Keratinocyte (primary cell): ENCODE data around the gene NT5C1A. TPM values are rescaled to one million over a fixed set of nuclear protein-coding genes. Genes with fewer than 3 reads are reported as not detected.

Experiments used
- DNase-seq: peaks from one replicate; pipeline ENCODE4 v3.0.0-alpha.2; 2011; ENCODE audit warnings: low read depth, missing footprints, low spot score
- FAIRE-seq: peaks from 2 replicates; lab custom pipeline; 2011; peaks lifted over from hg19 to GRCh38; lab: Jason Lieb, UNC
- H2AFZ ChIP-seq: 2 replicates; pipeline ENCODE4 v1.6.0; 2012; ENCODE audit warnings: low read length, control low read depth, inconsistent platforms; ENCODE audit not compliant: control insufficient read depth
- H3K27ac ChIP-seq: 2 replicates; pipeline ENCODE4 v1.5.1; 2011; ENCODE audit warnings: low read length; ENCODE audit not compliant: control insufficient read depth, insufficient read depth
- H3K27me3 ChIP-seq: 3 replicates; pipeline ENCODE4 v1.6.0; 2011; ENCODE audit warnings: low read length; ENCODE audit not compliant: control insufficient read depth, insufficient read depth; ENCODE audit errors: extremely low read depth
- H3K36me3 ChIP-seq, 2 experiments: 2 replicates in 1 of 2; 3 replicates in 1 of 2; pipeline ENCODE4 v1.5.1; 2011; ENCODE audit warnings: low read length in 2 of 2, mild to moderate bottlenecking in 1 of 2; ENCODE audit not compliant: control insufficient read depth in 2 of 2, insufficient read depth in 2 of 2; ENCODE audit errors: extremely low read depth in 1 of 2
- H3K4me1 ChIP-seq: 3 replicates; pipeline ENCODE4 v1.5.1; 2011; ENCODE audit warnings: low read length; ENCODE audit not compliant: control insufficient read depth, insufficient read depth; ENCODE audit errors: extremely low read depth
- H3K4me2 ChIP-seq: 3 replicates; pipeline ENCODE4 v1.6.0; 2011; ENCODE audit warnings: low read depth, low read length; ENCODE audit not compliant: control insufficient read depth, insufficient read depth; ENCODE audit errors: extremely low read depth
- H3K4me3 ChIP-seq, 3 experiments: fragments of 200-600 bp in 1 of 3; sonication (generic) in 1 of 3; 2 replicates in 2 of 3; 3 replicates in 1 of 3; pipeline ENCODE4 v1.5.1; 2011 to 2016; ENCODE audit warnings: low read length in 3 of 3, mild to moderate bottlenecking in 3 of 3, control low read depth in 2 of 3, inconsistent platforms in 1 of 3, low read depth in 1 of 3, mixed read lengths in 1 of 3, mixed run types in 1 of 3, moderate library complexity in 1 of 3; ENCODE audit not compliant: control insufficient read depth in 2 of 3, insufficient read depth in 2 of 3; ENCODE audit errors: extremely low read depth in 1 of 3
- H3K79me2 ChIP-seq: 2 replicates; pipeline ENCODE4 v1.6.0; 2012; ENCODE audit warnings: low read length; ENCODE audit not compliant: control insufficient read depth, insufficient read depth
- H3K9ac ChIP-seq: 3 replicates; pipeline ENCODE4 v1.6.0; 2011; ENCODE audit warnings: low read length; ENCODE audit not compliant: control insufficient read depth, insufficient read depth; ENCODE audit errors: extremely low read depth
- H3K9me1 ChIP-seq: 3 replicates; pipeline ENCODE4 v1.6.0; 2011; ENCODE audit warnings: low read length; ENCODE audit not compliant: control insufficient read depth, insufficient read depth; ENCODE audit errors: extremely low read depth
- H3K9me3 ChIP-seq: 2 replicates; pipeline ENCODE4 v1.5.1; 2012; ENCODE audit warnings: low read depth, low read length; ENCODE audit not compliant: control insufficient read depth
- H4K20me1 ChIP-seq: 3 replicates; pipeline ENCODE4 v1.6.0; 2011; ENCODE audit warnings: low read length; ENCODE audit not compliant: control insufficient read depth, insufficient read depth; ENCODE audit errors: extremely low read depth
- EZH2 ChIP-seq: IDR thresholded peaks from one replicate; pipeline ENCODE4 v1.6.1; 2012; ENCODE audit warnings: inconsistent platforms, mild to moderate bottlenecking, low read length, moderate library complexity
- dilution Hi-C: fragments of 300-500 bp; cut with MboI; formaldehyde crosslinking; loops from one replicate; pipeline ENCODE4 v1.7.0; 2020; ENCODE audit warnings: low sequenced_read_pairs; ENCODE audit not compliant: extremely low pct_ligation_motif_present
- polyA plus RNA-seq, 5 experiments: library from polyadenylated mRNA; depleted of rRNA in 3 of 5; stranded (reverse) in 3 of 5; stranded (forward) in 1 of 5; unstranded in 1 of 5; fragments of >200 nt; gene quantifications; 1 replicate in 1 of 5; 2 replicates in 3 of 5; 3 replicates in 1 of 5; pipeline versions ENCODE4 v1.2.1 to v1.2.3, GENCODE V29; 2011 to 2012; ENCODE audit warnings: missing spikeins in 2 of 5, low read depth in 1 of 5, low replicate concordance in 1 of 5
- TF ChIP-seq, protein P1 (sequence below), 3 experiments: IDR thresholded peaks in 1 of 3; conservative IDR thresholded peaks in 1 of 3; optimal IDR thresholded peaks in 1 of 3; 2 replicates in 2 of 3; 3 replicates in 1 of 3; pipeline versions ENCODE3 to v1.5.1; 2011; ENCODE audit warnings: low read length in 3 of 3, mild to moderate bottlenecking in 3 of 3, moderate library complexity in 2 of 3, control low read depth in 1 of 3, inconsistent platforms in 1 of 3; ENCODE audit not compliant: insufficient read depth in 2 of 3; ENCODE audit errors: extremely low read depth in 1 of 3

NT5C1A gene
- polyA plus RNA-seq, 1 donor (not counting 4 experiments of a cell fraction or from before 2014, with no cell fraction given) = not detected

DNA sequence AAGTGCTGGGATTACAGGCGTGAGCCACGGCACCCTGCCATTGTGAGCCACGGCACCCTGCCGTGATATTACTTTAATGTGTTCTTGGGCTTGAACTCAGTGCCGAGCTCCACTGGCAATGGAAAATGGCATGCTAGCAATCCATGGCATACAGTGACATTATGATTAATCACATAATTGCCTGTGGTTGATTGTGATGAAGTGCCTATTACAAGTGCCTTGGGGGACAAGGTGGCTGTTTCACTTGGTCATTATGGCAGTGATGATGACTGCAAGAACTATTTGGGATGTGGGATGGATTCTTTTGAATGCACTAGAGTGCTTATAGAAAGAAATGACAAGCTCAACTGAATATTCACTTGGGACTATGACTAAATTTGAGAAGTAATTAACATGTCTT, 41.6 kb upstream of the NT5C1A start:
- no peak overlapping the region for H2AFZ ChIP-seq
- H3K9me1 ChIP-seq = no peaks in the 10 kb centered on the region
- H3K36me3 ChIP-seq = no peaks in the 10 kb centered on the region
- H3K9me3 ChIP-seq = no peaks in the 10 kb centered on the region
- peaks cover 8% of the 10 kb centered on the region for H3K27me3 ChIP-seq
- H3K4me2 ChIP-seq = no peak overlapping the region
- dilution Hi-C loops = no loop called here
- FAIRE-seq (no peak), DNase-seq (no peak)
- H3K9ac ChIP-seq = no peak overlapping the region
- H3K4me3 ChIP-seq = no peak overlapping the region
- no peaks in the 10 kb centered on the region for H3K79me2 ChIP-seq
- no peaks in the 10 kb centered on the region for H4K20me1 ChIP-seq
- H3K4me1 ChIP-seq = no peaks in the 10 kb centered on the region
- TF ChIP-seq EZH2 = no peak
- H3K27ac ChIP-seq = no peak overlapping the region

DNA sequence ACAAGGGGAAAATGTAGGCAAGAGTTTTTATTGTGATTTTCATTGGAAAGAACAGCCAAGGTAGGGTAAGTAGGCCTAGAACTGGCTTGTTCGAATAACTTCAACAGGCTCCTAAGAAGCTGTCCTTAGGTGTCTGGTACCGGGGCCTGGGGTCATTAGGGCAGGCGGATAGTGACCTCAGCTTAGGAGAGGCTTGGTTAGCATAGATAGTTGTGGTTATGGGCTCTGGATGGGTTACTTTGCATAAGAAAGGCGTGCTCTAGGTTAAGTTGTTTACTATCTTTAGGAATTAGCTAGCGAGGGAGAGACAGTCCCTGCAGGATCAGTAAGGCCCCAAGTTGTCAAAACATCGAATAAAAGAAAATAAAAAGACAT, 40.0 kb upstream of the NT5C1A start:
- Histone ChIP-seq H3K9me3 (no peaks in the 10 kb centered on the region), H3K79me2 (no peaks in the 10 kb centered on the region), H3K9ac (no peak overlapping the region), H3K4me3 (no peak overlapping the region), H2AFZ (no peak overlapping the region), H3K36me3 (no peaks in the 10 kb centered on the region), H3K9me1 (no peaks in the 10 kb centered on the region), H3K4me2 (no peak overlapping the region), H3K27me3 (peaks cover 3% of the 10 kb centered on the region), H3K4me1 (no peaks in the 10 kb centered on the region), H4K20me1 (no peaks in the 10 kb centered on the region), H3K27ac (no peak overlapping the region)
- dilution Hi-C loops = no loop called here
- DNase-seq (no peak), FAIRE-seq (no peak)
- no peak for TF ChIP-seq EZH2
- TF ChIP-seq, protein P1, sequence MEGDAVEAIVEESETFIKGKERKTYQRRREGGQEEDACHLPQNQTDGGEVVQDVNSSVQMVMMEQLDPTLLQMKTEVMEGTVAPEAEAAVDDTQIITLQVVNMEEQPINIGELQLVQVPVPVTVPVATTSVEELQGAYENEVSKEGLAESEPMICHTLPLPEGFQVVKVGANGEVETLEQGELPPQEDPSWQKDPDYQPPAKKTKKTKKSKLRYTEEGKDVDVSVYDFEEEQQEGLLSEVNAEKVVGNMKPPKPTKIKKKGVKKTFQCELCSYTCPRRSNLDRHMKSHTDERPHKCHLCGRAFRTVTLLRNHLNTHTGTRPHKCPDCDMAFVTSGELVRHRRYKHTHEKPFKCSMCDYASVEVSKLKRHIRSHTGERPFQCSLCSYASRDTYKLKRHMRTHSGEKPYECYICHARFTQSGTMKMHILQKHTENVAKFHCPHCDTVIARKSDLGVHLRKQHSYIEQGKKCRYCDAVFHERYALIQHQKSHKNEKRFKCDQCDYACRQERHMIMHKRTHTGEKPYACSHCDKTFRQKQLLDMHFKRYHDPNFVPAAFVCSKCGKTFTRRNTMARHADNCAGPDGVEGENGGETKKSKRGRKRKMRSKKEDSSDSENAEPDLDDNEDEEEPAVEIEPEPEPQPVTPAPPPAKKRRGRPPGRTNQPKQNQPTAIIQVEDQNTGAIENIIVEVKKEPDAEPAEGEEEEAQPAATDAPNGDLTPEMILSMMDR (optimal IDR thresholded peaks at IDR 0.05 in 1 of 3, IDR thresholded peaks at IDR 0.05 in 1 of 3, conservative IDR thresholded peaks at IDR 0.05 in 1 of 3; ENCODE audit: extremely low read depth in 1 of 3, insufficient read depth in 2 of 3, low read length in 3 of 3) = no peak
